Endodermal cell (in vitro differentiated cells): ENCODE data around the gene JMJD6. TPM values are rescaled to one million over a fixed set of nuclear protein-coding genes. Genes with fewer than 3 reads are reported as not detected.

Experiments used
- DNase-seq: peaks from one replicate; pipeline ENCODE4 v3.0.0-alpha.2; 2017
- H3K27ac ChIP-seq: 2 replicates; pipeline ENCODE4 v1.5.1; 2013; ENCODE audit warnings: mild to moderate bottlenecking, low read depth, low read length, moderate library complexity
- H3K27me3 ChIP-seq: 2 replicates; pipeline ENCODE4 v1.6.1; 2013; ENCODE audit warnings: mild to moderate bottlenecking, low read length, moderate library complexity; ENCODE audit not compliant: insufficient read depth, control insufficient read depth, poor library complexity, severe bottlenecking
- H3K36me3 ChIP-seq: 2 replicates; pipeline ENCODE4 v1.7.0; 2013; ENCODE audit warnings: mild to moderate bottlenecking, low read length, moderate library complexity; ENCODE audit not compliant: control insufficient read depth, insufficient read depth
- H3K4me1 ChIP-seq: one replicate; pipeline ENCODE4 v1.7.0; 2013; ENCODE audit warnings: low read length; ENCODE audit not compliant: control insufficient read depth, insufficient read depth
- H3K4me3 ChIP-seq: 2 replicates; pipeline ENCODE4 v1.5.1; 2013; ENCODE audit warnings: mild to moderate bottlenecking, low read length, moderate library complexity
- H3K9ac ChIP-seq: 2 replicates; pipeline ENCODE4 v1.6.1; 2013; ENCODE audit warnings: mild to moderate bottlenecking, low read length, moderate library complexity; ENCODE audit not compliant: poor library complexity, severe bottlenecking; ENCODE audit errors: extremely low read depth
- H3K9me3 ChIP-seq: 2 replicates; pipeline ENCODE4 v1.6.1; 2013; ENCODE audit warnings: mild to moderate bottlenecking, low read length, moderate library complexity; ENCODE audit not compliant: control insufficient read depth
- H3K27ac Mint-ChIP-seq: 2 replicates; pipeline ENCODE4 v1.8.0; 2020; ENCODE audit warnings: mixed read lengths
- H3K27me3 Mint-ChIP-seq: 2 replicates; pipeline ENCODE4 v1.8.0; 2021; ENCODE audit warnings: mild to moderate bottlenecking, mixed read lengths; ENCODE audit not compliant: insufficient read depth
- H3K36me3 Mint-ChIP-seq: 2 replicates; pipeline ENCODE4 v1.8.0; 2020; ENCODE audit warnings: low read depth, mixed read lengths
- H3K4me1 Mint-ChIP-seq: 2 replicates; pipeline ENCODE4 v1.8.0; 2020; ENCODE audit warnings: mixed read lengths
- H3K4me3 Mint-ChIP-seq: 2 replicates; pipeline ENCODE4 v1.8.0; 2020; ENCODE audit warnings: mild to moderate bottlenecking, moderate library complexity, mixed read lengths
- H3K9me3 Mint-ChIP-seq: 2 replicates; pipeline ENCODE4 v1.8.0; 2020; ENCODE audit warnings: mild to moderate bottlenecking, mixed read lengths
- CTCF ChIP-seq: fragments of 200-600 bp; sonication (generic); conservative IDR thresholded peaks from 2 replicates; pipeline ENCODE4 v1.5.0; 2021; ENCODE audit warnings: antibody characterized with exemption, mild to moderate bottlenecking
- WGBS, 2 experiments: methylation state at CpG; one replicate each; pipeline versions ENCODE4 v1.1.5 to v1.1.7; 2013; ENCODE audit warnings: missing lambda C conversion rate in 2 of 2, mixed read lengths in 1 of 2; ENCODE audit not compliant: insufficient coverage in 1 of 2, insufficient read length in 1 of 2; 5-methylcytosine and 5-hydroxymethylcytosine counted together
- total RNA-seq, 2 donors: library from RNA; stranded (reverse); fragmentation: NEBNext Ultra II Directional in 1 of 2; extraction: Animal tissue kit (Norgen Biotek cat#: 25700) in 1 of 2; gene quantifications; 2 replicates in 1 of 2; 3 replicates in 1 of 2; pipeline ENCODE4 v1.2.1, GENCODE V29; 2021

Gene JMJD6
- total RNA-seq, 2 donors from 2014 or later = 17.0 to 20.3 TPM

DNA sequence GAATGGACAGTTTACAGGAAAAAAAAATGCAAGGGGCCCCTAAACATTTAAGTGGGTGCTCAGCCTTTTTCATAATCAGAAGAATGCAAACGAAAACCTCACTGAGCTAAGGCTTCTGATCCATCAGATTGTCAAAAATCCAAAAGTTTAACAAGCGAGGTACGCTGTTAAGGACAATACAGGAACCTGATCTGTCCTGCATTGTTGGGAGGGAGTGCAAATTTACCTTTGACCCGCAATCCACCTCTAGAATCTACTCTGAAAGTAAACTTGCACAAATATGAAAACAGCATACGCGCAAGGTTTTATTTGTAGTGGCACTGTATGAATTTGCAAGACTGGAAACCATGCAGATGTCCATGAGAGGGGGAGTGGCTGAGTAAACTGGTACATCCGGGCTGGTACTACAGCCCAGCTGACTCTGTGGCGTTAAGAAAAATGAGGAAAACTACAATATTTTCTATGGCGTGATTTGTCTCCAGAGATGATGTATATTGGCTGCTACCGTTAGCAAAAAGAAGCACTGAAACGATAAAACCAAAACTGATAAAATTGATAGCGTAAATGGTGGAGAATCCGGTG lies 54.0 kb downstream of the JMJD6 start:
- Mint-ChIP-seq H3K4me1 (peaks cover 16% of the 10 kb centered on the region), H3K27me3 (peaks cover 2% of the 10 kb centered on the region), H3K27ac (peak overlapping the region; percentile 90), H3K4me3 (peak overlapping the region; percentile 79), H3K9me3 (peaks cover 3% of the 10 kb centered on the region), H3K36me3 (peaks cover 3% of the 10 kb centered on the region)
- Histone ChIP-seq H3K9ac (peak overlapping the region; percentile 73), H3K4me3 (peak overlapping the region; percentile 94), H3K36me3 (no peaks in the 10 kb centered on the region), H3K27me3 (no peaks in the 10 kb centered on the region), H3K27ac (no peak overlapping the region), H3K9me3 (no peaks in the 10 kb centered on the region), H3K4me1 (no peaks in the 10 kb centered on the region)
- DNase-seq = no peak
- TF ChIP-seq CTCF = no peak
- 72 to 78% methylated on average over 11 to 13 of the region's 13 CpGs for whole genome bisulfite sequencing, 2 experiments

- H3K9ac ChIP-seq = peak overlapping the region; percentile 73
- H3K4me1 ChIP-seq = no peaks in the 10 kb centered on the region
- H3K4me3 ChIP-seq = peak overlapping the region; percentile 94
- H3K27ac ChIP-seq = no peak overlapping the region
- peak overlapping the region; percentile 90 for H3K27ac Mint-ChIP-seq
- TF ChIP-seq CTCF = no peak
- no peaks in the 10 kb centered on the region for H3K27me3 ChIP-seq
- H3K4me1 Mint-ChIP-seq = peaks cover 16% of the 10 kb centered on the region
- peak overlapping the region; percentile 79 for H3K4me3 Mint-ChIP-seq
- H3K27me3 Mint-ChIP-seq = peaks cover 2% of the 10 kb centered on the region
- DNase-seq = no peak
- WGBS, 2 experiments = 1% methylated on average over 19 of the region's 19 CpGs
- peaks cover 3% of the 10 kb centered on the region for H3K36me3 Mint-ChIP-seq
- H3K36me3 ChIP-seq = no peaks in the 10 kb centered on the region
- peaks cover 3% of the 10 kb centered on the region for H3K9me3 Mint-ChIP-seq
- H3K9me3 ChIP-seq = no peaks in the 10 kb centered on the region
These were observed 54.5 kb downstream of the JMJD6 start for GRCh38 chr17:76671912-76672262.

DNA sequence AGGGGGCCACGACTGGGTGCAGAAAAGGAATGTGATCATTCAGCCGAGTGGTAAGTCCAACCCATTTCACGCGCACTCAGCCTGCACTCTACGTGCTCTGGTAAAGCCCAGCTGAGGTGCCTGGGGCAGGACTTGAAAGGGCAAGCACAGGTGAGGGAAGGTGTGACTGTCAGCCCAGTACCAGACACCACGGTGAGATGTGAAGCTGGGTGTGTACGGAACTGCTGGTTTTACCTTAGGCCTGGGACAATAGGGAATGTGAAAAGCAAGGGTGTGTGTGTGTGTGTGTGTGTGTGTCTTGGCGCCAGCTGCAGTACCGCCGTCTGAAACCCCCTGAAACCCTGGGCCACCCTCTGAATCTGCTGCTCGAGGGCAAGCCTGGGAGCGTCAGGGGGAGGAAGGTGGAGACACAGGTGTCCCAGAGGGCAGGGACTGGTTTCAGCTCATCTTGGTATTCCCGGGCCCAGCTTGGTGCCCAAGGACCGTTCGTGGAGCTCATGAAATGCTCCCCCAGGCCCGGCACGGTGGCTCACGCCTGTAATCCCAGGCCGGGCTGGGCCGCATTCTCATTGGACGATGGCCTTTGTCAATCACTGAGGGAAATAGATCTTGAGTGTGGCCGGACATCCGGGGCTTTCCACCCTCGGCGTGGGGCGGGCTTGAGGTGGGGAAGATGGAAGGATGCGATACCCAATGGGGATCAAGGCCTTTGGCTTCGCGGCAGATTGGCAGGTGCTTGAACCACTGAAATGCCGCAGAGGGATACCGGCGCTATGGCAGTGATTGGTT lies 55.1 kb downstream of the JMJD6 start:
- 22 to 32% methylated on average over 23 to 32 of the region's 32 CpGs for WGBS, 2 experiments
- no peak overlapping the region for H3K9ac ChIP-seq
- H3K27me3 Mint-ChIP-seq = peaks cover 2% of the 10 kb centered on the region

More for the DNA sequence above, 55.1 kb downstream of the JMJD6 start:
- no peaks in the 10 kb centered on the region for H3K27me3 ChIP-seq
- H3K4me3 ChIP-seq = peak overlapping the region; percentile 94
- Mint-ChIP-seq H3K36me3 (peaks cover 3% of the 10 kb centered on the region), H3K9me3 (peaks cover 3% of the 10 kb centered on the region), H3K4me3 (peak overlapping the region; percentile 79), H3K27ac (peak overlapping the region; percentile 94), H3K4me1 (peaks cover 16% of the 10 kb centered on the region)
- no peaks in the 10 kb centered on the region for H3K4me1 ChIP-seq
- no peaks in the 10 kb centered on the region for H3K9me3 ChIP-seq
- no peak for TF ChIP-seq CTCF
- H3K27ac ChIP-seq = no peak overlapping the region
- no peaks in the 10 kb centered on the region for H3K36me3 ChIP-seq
- DNase-seq = peak; percentile 100
